NCI-H2081 (cell line): ENCODE results near the gene MTHFD1.
"Not testable (repeated sequence)": the region's sequence is repeated elsewhere in the genome, so short reads cannot be mapped to it uniquely, and the experiment has no call there.

ENCODE experiments used
- DNase-seq, 2 experiments: peaks; one replicate each; lab custom pipeline; 2025; lab: John Stamatoyannopoulos, UW

The MTHFD1 gene

DNA sequence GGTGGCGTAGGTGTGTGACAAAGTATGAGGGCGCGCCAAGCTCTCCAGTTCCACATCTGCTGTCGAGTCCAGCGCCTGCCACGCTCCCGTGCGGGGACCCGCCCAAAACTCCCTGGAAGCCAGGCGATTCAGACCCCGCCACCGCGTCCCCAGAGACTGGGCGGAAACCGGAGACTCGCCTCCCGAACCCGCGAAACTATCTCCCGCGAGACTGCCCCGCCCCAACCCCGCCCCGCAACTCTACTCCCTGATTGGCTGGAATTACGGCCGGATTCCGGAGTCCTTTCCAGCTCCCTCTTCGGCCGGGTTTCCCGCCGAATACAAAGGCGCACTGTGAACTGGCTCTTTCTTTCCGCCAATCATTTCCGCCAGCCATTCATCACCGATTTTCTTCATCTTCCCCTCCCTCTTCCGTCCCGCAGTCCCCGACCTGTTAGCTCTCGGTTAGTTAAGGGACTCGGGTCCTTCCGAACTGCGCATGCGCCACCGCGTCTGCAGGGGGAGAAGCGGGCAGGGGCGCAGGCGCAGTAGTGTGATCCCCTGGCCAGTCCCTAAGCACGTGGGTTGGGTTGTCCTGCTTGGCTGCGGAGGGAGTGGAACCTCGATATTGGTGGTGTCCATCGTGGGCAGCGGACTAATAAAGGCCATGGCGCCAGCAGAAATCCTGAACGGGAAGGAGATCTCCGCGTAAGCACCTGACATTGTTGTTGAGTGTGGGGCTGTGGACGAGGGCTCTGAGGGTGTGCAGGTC lies at the start of gene MTHFD1:
TSS of gene MTHFD1 (plus strand) at position 572 of the 751 bp plus-strand sequence. CDS start at position 647, 75 bp downstream.
- peak; percentile 98 to 99 for DNase-seq

DNA sequence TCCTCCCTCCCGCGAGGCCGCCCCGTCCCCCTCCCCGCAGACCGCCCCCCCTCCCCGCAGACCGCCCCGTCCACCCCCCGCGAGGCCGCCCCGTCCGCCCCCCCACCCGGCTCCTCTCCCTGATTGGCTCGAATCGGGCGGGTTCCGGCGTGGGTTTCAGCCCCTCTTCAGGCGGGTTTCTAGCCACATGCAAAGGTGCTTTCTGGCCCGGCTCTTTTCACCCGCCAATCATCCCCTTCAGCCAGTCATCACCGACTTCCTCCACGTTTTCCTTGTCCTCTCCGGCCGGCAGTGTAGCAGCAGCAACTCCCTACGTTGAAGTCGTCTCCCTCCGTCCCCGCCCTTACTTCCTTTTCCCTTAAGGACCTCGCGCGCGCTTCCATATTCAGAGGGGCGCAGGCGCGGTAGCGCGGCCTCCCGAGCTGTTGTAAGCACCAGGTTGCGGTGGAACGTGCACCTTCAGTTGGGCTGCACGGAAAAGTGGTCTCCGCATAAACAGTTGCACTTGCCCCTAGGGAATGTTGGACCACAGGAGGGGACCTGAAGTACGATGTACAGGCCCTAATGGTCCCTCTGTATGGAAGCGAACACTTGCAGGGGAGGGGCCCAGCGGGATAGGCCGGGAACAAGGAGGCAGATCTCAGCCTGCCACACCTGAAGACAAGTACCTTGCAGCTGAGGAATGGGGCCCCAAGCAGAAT lies 49.4 kb upstream of the MTHFD1 start:
- DNase-seq, result peak; percentile 98 to 99

DNA sequence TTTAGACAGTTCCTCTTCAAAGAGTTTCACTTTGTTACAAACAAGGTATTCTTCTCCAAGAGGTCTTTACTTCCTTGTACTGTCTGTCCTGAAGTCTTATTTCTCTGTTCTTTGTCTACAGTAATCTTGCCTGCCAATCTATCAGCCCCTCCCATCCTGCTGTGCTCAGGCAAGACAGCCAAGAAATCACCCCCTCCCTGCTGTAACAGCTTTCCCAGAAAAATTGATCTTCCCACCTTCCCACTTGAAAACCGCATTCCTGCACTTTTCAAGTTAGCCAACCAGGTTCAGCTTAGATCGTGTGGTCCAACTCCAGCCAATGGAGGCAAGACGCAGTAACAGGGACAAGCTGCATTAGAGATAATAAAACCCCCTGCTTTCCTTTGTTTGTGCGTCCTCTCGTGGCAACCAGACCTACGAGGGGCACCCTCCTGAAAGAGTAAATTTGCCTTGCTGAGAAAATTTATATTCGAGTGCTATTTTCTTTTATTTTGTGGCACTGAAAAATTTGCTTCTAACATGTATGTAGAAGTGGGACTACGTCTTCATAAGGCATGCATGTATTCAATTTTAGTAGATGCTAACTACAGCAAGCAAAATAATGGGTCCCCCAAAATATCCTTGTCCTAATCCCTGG lies 47.5 kb upstream of the MTHFD1 start:
- no peak for DNase-seq

DNA sequence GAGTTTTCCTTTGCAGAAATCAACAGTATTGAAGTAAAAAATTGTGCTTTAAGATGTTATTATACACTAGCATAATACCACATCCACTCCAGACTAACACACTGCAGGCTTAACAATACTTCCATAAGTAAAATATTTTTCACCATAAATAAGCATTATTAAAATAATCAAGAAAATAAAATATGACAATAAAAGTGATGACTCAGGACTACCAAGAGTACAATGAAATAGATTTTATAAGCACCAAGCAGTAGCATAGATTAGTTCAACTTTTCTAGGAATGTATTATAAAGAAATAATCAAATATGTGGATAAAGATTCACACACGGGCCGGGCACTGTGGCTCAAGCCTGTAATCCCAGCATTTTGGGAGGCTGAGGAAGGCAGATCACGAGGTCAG lies 40.4 kb upstream of the MTHFD1 start:
- no peak for DNase-seq

DNA sequence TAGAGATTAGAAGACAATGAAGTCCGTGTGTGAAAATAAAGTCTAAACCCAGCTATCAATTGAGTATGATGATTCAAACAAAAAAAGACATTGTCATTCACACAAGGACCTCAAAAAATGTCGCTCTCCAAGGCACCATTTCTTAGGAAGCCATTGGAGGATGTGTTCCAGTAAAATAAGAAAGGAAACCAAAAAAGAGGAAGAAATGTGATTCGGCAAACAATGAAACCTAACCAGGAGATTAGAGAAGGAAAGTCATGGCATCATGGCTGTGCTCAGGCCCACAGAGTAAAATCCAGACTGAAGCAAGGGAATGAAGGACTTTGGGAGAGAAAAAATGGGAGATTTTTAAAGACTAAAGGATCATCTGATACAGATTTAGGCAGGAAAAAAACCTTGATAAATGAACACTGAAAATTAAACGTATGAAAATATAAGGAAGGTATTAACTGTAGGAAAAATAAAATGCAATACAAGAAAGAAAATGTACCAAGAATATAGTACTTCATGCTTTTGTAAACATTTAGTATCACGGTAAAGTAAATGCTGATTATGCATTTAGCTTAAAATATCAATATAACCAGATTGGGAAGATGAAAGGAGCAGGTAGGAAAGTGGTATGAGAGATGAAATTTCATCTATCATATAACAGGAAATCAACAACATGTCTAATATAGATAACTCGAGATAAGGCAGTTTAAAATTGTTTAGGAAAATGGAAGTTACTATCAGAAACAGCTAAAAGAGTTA lies 38.2 kb upstream of the MTHFD1 start:
- DNase-seq, result no peak

DNA sequence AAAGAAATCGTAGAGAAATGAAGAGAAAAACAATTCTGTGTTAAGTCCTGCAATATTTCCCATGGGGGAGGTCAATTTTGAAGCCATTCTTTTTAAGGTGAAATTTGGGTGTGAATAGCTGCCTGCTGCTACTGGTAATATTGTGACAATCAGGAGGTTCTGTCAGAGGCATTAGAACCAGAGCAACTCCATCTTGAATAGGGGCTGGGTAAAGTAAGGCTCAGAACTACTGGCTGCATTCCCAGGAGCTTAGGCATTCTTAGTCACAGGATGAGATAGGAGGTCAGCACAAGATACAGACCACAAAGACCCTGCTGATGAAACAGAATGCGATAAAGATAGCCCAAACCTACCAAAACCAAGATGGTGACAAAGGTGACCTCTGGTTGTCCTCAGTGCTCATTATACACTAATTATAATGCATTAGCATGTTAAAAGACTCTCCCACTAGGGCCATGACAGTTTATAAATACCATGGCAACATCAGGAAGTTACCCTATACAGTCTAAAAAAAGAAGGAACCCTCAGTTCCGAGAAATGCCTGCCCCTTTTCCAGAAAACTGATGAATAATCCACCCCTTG lies 24.8 kb upstream of the MTHFD1 start:
- no peak for DNase-seq

DNA sequence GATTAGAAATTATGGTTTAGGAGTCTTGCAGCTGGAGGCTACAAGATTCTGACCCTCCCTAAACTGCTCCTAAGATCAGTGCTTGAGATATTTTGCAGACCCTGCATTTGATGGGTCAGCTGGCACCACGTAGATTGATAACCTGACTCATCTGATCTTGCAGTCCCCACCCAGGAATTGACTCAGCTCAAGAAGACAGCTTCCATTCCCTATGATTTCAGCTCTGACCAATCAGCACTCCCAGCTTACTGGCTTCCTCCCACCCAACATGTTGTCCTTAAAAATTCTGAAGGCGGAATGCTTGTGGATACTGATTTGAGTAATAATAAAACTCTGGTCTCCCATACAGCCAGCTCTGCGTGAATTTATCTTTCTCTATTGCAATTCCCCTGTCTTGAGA lies 23.2 kb upstream of the MTHFD1 start:
- DNase-seq, result no peak

DNA sequence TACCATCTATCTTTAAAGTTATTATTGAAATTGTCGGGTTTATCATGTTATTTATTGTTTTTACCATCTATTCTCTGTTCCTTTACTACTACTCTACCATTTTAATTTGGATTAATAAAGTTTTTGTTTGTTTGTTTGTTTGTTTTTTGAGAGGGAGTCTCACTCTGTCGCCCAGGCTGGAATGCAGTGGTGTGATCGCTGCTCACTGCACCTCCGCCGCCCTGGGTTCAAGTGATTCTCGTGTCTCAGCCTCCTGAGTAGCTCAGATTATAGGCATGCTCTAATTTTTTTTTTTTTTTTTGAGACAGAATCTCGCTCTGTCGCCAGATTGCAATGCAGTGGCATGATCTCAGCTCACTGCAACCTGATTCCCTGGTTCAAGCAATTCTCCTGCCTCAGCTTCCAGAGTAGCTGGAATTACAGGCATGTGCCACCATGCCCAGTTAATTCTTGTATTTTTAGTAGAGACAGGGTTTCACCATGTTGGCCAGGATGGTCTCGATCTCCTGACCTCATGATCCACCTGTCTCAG lies 22.7 kb upstream of the MTHFD1 start:
- DNase-seq, result not testable (repeated sequence)

DNA sequence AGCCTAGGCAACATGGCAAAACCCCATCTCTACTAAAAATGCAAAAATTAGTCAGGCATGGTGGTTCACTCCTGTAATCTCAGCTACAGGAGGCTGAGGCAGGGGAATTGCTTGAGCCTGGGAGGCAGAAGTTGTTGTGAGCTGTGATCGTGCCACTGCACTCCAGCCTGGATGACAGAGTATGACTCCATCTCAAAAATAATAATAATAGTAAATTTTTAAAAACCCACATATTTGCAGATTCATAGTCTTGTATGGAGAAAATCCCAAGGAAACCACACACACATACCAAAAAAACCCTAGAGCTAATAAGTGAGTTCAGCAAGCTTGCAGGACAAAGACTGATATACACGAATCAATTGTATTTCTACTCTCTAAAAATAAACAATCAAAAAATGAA lies 19.0 kb upstream of the MTHFD1 start:
- DNase-seq, result no peak

DNA sequence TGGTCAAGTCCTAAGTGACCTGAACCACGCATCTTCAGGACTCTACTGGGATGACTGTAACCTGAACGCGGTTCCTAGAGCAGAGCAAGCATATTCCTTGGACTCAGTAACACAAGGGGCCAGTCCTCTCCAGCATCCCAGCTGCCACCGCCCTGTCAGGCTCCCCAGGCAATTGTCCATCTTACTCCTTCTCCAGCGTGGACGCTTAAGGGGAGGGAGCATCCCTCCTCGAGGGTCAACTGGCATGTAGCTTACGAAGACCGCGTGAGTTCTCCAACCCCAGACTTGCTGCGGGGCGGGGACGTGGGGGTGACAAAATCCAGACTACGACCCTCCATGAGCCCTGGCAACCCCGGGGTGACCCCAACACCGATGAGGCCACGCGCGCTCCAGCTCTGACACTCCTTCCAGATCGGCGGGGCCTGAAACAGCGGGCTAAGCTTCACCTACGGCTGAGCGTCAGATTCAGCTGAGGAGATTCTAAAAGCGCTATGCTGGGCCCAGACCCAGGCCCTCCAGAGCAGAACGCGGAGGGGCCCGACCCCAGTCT lies 846 bp upstream of the MTHFD1 start:
- peak in 1 of 2 experiments; percentile 7 for DNase-seq

DNA sequence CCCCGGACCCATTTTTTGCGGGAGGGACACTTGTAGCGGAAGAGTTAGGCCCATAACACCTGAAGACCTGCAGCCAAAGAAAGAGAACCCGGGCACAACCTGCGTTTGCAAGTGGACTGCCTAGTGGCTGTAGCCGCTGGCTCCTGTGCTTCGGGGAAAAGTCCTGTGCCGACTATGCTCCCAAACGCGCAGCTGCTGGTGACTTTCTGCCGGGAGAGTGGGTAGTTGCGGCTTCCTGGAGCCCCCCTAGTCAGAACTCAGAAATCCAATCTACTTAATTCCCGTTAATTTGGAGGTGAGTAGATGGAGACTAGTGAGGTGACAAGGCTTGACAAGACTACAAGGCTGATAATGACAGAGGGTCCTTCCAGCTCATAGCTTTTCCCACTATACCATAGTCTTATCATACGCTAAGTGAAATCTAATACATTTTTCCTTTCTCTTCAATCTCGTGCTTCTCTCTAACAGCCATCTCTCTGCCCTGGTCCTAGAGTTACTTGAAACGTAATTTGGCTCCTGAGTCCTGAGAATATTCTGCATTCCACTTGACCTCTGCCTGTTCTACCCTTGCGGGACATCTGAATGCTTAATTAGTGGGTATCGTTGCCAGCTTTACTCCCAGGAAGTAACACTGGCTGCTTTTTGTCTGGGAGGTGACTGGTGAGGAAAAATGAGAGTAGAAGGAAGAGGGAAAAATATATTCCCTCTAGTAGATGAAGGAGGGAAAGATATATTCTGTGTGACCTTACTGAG lies 556 bp downstream of the MTHFD1 start:
- peak in 1 of 2 experiments; percentile 60 for DNase-seq

DNA sequence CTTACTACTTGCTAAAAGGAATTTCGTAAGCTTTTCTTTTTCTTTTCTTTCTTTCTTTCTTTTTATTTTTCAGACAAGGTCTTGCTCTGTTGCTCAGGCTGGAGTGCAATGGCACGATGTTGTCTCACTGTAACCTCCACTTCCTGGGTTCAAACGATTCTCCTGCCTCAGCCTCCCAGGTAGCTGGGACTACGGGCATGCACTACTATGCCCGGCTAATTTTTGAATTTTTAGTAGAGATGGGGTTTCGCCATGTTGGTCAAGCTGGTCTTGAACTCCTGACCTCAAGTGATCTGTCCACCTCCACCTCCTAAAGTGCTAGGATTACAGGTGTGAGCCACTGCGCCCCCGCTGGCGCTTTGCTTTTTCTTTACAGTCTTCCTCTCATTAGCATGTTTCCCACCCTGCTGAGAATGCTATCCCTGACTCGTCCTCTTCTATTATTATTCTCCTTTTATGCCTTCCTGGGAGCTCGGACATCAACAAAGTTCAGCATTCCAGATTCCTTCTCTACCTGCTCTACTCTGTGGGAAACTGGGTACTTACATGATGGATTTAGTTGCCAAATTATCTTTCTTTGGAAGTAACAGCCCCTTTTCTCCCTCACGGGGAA lies 3.1 kb downstream of the MTHFD1 start:
- DNase-seq, result no peak

DNA sequence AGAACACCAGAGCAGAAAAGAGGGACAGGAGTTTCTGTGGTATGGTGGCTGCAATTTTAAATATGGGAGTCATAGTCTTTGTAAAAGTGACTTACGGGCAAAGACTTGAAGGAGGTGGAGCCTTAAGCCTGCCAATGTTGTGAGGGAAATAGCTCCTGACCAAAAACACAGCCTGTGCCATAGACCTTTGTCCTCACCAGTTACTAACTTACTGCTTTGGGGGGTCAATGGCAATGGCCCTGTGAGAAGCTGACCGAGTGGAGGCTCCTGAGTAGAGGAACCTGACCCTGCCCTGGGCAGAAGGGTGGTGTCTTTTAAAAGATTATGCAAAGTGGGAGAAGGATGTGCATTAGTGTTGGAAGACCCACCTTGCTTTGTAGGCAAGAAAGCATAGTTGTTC lies 3.8 kb downstream of the MTHFD1 start:
- DNase-seq, result no peak

DNA sequence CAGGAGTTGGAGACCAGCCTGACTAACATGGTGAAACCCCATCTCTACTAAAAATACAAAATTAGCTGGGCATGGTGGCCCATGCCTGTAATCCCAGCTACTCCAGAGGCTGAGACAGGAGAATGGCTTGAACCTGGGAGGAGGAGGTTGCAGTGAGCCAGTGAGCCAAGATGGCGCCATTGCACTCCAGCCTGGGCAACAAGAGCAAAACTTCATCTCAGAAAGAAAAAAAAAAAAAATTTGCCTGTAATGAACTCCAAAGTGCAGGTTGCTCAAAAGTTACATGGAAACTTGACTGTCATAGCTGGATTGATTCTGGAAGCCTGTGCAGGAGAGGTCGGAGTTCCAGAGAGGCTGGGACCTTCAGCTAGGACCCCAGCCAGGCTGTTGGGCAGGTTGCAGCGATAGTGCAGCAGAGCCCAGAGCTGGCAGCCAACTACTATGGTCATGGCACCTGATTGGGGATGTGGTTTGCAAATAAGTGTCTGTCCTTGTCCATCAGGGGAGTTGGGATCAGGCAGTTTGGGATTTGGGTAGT lies 5.1 kb downstream of the MTHFD1 start:
- not testable (repeated sequence) for DNase-seq

DNA sequence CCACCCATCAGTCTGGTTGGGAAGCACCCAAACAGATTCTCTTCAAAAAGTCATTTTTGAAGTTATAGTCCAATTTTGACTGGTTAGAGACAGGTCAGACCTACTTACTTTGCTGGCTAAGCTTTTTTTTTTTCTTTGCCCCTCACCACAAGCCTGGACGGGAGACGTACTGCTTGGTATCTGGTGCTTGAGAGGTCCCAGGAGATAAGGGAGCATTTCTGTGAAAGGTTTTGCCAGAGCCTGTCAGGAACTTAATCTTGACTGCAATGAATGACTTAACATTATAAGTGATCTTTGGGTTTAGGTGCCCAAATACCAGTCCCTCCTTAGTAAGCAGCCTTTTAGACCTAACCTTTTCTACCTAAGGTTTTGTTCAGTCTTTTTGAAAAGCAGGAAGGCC lies 6.3 kb downstream of the MTHFD1 start:
- no peak for DNase-seq

DNA sequence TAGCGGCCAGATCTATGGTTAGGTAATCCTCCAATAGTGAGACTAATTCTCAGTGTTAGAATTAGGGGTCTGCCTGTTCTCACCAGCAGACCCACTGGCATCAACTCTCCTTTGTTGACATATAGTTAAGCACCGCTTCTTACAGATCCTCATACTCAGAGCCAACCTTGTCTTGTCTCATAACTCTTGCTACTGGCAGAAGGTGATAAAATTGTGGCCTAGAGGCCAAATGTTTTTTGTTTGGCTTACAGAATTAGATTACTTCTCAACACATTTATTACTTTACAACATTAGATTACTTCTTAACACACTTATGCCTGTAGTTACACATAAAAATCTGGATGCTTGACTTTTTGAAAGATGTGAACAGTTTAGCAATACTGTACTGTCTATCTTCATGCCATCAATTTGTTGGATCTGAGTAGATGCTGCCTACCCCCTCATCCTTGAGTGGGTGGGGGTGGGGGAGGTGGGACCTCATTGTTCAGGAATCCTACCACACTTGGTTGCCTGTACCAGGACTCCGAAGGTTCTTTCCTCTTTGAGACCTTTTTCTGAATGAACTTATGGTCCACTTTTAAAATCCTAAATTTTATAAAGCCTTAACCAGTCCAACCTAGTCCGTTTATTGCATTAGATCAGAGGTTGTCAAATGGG lies 7.0 kb downstream of the MTHFD1 start:
- no peak for DNase-seq

DNA sequence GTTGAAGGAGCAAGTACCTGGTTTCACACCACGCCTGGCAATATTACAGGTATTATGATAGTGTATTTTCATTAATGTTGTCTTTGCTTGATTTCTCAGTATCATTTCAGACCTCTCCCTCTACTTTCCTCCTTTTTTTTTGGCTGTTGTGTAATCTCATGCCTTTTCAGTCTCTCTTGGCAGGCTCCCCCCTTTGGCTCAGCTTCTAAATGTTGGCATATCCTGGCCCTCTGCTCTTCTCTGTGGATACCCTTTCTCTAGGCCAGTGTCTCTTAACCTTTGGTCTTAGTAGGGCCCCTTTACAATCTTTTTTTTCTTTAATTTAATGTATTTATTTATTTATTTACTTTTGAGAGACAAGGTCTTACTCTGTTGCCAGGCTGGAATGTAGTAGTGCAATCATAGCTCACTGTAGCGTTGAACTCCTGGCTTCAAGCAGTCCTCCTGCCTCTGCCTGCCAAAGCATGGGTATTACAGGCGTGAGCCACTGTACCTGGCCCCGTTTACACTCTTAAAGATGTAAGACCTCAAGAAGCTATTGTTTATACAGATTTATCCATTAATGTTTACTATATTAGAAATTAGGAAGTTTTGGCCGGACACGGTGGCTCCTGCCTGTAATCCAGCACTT lies 12.8 kb downstream of the MTHFD1 start:
- DNase-seq, result no peak

DNA sequence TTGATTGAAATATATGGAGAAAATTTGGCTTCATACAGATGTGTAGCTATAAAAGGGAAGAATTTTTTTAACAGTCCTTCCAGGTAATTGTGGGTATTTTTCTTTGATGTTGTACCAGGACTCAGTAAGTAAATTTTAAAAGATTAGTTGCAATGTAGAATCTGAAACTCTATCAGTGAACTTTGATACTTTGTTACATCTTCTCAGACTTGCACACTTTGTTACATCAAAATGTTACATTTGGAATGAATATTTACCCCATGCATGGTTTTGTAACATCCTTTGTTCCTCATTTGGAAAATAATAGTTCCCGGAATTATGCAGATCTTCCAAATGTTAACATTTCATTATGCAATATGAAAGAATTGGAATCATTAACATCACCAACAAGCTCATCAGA lies 13.8 kb downstream of the MTHFD1 start:
- no peak for DNase-seq

DNA sequence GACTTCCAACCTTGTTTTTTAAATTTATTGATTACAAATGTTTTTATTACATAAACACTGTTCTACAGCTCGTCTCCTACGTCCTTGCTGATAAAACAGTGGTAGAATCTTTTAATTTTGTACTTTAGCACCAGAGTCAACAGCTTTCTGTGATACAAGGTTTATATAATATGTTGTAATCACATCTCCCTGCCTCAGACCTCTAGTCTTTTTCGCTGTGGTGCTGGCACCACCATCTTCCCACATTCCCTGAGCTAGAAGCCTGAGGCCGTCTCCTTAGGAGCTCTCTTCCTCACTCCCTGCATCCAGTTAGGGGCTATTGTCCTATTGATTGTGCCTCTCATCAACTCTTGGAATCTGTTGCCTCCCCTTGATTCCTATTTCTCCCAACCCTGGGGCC lies 17.1 kb downstream of the MTHFD1 start:
- DNase-seq, result no peak
